ENCODE results near the gene FAR2.

Gene FAR2

DNA sequence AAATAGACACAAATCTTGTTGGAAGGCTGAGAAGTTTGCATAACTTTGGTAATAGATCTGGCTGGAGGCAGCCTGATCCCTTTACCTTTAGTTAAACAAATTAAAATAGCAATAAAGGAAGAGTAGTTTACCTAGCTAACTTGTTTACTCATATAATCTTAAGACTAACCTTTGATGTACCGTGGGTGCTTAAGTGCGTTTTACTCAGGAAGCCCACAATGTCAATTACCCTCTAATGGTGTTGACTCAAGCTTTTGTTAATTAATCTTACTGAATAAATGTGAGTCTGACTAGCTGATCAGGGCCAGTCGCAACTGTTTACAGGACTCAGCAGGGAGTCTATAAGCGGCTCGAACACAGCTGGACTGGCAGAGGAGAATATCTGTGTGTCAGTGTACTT is 51.5 kb downstream of the FAR2 start:
- TF ChIP-seq ZBTB7A (IDR thresholded peaks at IDR 0.05; ENCODE audit: low read depth) (no peak), CEBPB (IDR thresholded peaks at IDR 0.05) (no peak), TAF1 (IDR thresholded peaks at IDR 0.05; ENCODE audit: low read depth) (no peak), RAD21 (IDR thresholded peaks at IDR 0.05; ENCODE audit: low read depth) (no peak), TEAD4 (IDR thresholded peaks at IDR 0.05) (no peak), EGR1 (IDR thresholded peaks at IDR 0.05) (no peak), NFIC (IDR thresholded peaks at IDR 0.05) (no peak), YY1 (IDR thresholded peaks at IDR 0.05; ENCODE audit: low read depth) (no peak), FOXM1 (IDR thresholded peaks at IDR 0.05; ENCODE audit: borderline replicate concordance, low read depth) (no peak), TCF12 (IDR thresholded peaks at IDR 0.05; ENCODE audit: low read depth) (no peak), CREB1 (IDR thresholded peaks at IDR 0.05; ENCODE audit: low read depth) (no peak), EP300 (IDR thresholded peaks at IDR 0.05; ENCODE audit: borderline replicate concordance) (no peak)
- TF ChIP-seq, protein P1, sequence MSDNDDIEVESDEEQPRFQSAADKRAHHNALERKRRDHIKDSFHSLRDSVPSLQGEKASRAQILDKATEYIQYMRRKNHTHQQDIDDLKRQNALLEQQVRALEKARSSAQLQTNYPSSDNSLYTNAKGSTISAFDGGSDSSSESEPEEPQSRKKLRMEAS (IDR thresholded peaks at IDR 0.05) = no peak
- TF ChIP-seq, protein P2, sequence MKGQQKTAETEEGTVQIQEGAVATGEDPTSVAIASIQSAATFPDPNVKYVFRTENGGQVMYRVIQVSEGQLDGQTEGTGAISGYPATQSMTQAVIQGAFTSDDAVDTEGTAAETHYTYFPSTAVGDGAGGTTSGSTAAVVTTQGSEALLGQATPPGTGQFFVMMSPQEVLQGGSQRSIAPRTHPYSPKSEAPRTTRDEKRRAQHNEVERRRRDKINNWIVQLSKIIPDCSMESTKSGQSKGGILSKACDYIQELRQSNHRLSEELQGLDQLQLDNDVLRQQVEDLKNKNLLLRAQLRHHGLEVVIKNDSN (IDR thresholded peaks at IDR 0.05) = no peak
- TF ChIP-seq, protein P3, sequence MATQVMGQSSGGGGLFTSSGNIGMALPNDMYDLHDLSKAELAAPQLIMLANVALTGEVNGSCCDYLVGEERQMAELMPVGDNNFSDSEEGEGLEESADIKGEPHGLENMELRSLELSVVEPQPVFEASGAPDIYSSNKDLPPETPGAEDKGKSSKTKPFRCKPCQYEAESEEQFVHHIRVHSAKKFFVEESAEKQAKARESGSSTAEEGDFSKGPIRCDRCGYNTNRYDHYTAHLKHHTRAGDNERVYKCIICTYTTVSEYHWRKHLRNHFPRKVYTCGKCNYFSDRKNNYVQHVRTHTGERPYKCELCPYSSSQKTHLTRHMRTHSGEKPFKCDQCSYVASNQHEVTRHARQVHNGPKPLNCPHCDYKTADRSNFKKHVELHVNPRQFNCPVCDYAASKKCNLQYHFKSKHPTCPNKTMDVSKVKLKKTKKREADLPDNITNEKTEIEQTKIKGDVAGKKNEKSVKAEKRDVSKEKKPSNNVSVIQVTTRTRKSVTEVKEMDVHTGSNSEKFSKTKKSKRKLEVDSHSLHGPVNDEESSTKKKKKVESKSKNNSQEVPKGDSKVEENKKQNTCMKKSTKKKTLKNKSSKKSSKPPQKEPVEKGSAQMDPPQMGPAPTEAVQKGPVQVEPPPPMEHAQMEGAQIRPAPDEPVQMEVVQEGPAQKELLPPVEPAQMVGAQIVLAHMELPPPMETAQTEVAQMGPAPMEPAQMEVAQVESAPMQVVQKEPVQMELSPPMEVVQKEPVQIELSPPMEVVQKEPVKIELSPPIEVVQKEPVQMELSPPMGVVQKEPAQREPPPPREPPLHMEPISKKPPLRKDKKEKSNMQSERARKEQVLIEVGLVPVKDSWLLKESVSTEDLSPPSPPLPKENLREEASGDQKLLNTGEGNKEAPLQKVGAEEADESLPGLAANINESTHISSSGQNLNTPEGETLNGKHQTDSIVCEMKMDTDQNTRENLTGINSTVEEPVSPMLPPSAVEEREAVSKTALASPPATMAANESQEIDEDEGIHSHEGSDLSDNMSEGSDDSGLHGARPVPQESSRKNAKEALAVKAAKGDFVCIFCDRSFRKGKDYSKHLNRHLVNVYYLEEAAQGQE (IDR thresholded peaks at IDR 0.05; ENCODE audit: low read depth) = no peak

DNA sequence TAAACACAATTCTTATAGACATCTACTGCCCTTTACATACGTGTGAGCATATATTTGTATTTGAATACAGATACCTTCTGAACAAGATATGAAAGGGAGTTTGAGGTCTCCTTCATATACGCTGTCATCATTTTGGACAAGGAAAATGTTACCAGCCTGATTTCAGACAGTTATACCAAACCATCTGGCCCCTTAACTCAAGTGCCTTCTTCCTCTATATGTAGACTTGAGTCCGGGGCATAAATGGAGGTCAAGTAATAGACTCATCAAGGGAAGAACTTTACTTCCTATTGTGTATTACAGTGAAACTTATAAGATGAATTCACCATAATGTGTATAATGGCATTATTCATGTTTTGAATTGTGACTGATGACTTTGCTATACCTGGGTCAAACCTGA is 52.2 kb downstream of the FAR2 start:
- no peak for TF ChIP-seq RAD21 (IDR thresholded peaks at IDR 0.05; ENCODE audit: low read depth)
- no peak for TF ChIP-seq TCF12 (IDR thresholded peaks at IDR 0.05; ENCODE audit: low read depth)
- no peak for TF ChIP-seq NFIC (IDR thresholded peaks at IDR 0.05)
- no peak for TF ChIP-seq YY1 (IDR thresholded peaks at IDR 0.05; ENCODE audit: low read depth)
- no peak for TF ChIP-seq EGR1 (IDR thresholded peaks at IDR 0.05)
- TF ChIP-seq, protein P2 (IDR thresholded peaks at IDR 0.05) = no peak
- no peak for TF ChIP-seq EP300 (IDR thresholded peaks at IDR 0.05; ENCODE audit: borderline replicate concordance)
- TF ChIP-seq CEBPB (IDR thresholded peaks at IDR 0.05) = no peak
- TF ChIP-seq FOXM1 (IDR thresholded peaks at IDR 0.05; ENCODE audit: borderline replicate concordance, low read depth) = no peak
- TF ChIP-seq TAF1 (IDR thresholded peaks at IDR 0.05; ENCODE audit: low read depth) = no peak
- no peak for TF ChIP-seq ZBTB7A (IDR thresholded peaks at IDR 0.05; ENCODE audit: low read depth)
- TF ChIP-seq, protein P3 (IDR thresholded peaks at IDR 0.05; ENCODE audit: low read depth) = no peak
- TF ChIP-seq, protein P1 (IDR thresholded peaks at IDR 0.05) = no peak
- TF ChIP-seq TEAD4 (IDR thresholded peaks at IDR 0.05) = no peak
- TF ChIP-seq CREB1 (IDR thresholded peaks at IDR 0.05; ENCODE audit: low read depth) = no peak

DNA sequence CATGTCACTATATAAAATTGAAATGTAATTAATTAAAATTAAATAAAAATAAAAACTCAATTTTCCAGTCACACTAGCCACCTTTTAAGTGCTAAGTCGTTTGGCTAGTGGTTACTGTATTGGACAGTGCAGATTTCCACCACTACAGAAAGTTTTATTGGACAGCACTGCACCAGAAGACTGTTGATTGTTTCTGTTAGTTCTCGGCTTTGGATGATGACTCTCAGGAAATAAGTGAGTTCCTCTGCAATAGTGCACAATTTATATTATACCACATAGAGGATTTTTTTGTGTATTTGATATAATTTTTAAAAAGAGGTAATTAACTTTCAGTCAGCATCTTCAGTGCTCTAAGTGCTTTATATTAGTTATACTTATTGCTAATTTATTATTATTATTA is 52.7 kb downstream of the FAR2 start:
- TF ChIP-seq EGR1 (IDR thresholded peaks at IDR 0.05) (no peak), NFIC (IDR thresholded peaks at IDR 0.05) (no peak), CREB1 (IDR thresholded peaks at IDR 0.05; ENCODE audit: low read depth) (no peak)
- TF ChIP-seq, protein P2 (IDR thresholded peaks at IDR 0.05) = no peak

DNA sequence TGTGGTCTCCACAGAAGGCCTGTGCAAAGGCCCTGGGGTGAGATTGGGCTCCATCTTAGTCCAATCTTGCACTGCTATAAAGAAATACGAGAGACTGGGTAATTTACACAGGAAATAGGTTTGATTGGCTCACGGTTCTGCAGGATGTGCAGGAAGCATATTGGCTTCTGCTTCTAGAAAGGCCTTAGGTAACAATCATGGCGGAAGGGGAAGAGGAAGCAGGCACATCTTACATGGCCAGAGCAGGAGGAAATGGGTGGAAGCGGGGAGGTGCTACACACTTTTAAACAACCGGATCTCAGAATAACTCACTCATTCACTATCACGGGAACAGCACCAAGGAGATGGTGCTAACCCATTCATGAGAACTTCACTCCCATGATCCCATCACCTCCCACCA is 55.4 kb downstream of the FAR2 start:
- TF ChIP-seq, protein P1 (IDR thresholded peaks at IDR 0.05) = no peak
- TF ChIP-seq RAD21 (IDR thresholded peaks at IDR 0.05; ENCODE audit: low read depth) (no peak), CEBPB (IDR thresholded peaks at IDR 0.05) (no peak), EGR1 (IDR thresholded peaks at IDR 0.05) (no peak), TEAD4 (IDR thresholded peaks at IDR 0.05) (no peak), CREB1 (IDR thresholded peaks at IDR 0.05; ENCODE audit: low read depth) (no peak), FOXM1 (IDR thresholded peaks at IDR 0.05; ENCODE audit: borderline replicate concordance, low read depth) (no peak)
- TF ChIP-seq, protein P3 (IDR thresholded peaks at IDR 0.05; ENCODE audit: low read depth) = no peak
- TF ChIP-seq, protein P2 (IDR thresholded peaks at IDR 0.05) = no peak
